Left lobe of liver (tissue), 2 donors: ENCODE data around the gene CCDC33. TPM values are rescaled to one million over a fixed set of nuclear protein-coding genes. Genes with fewer than 3 reads are reported as not detected.

ENCODE experiments used
- ATAC-seq: fragments of 200-7000 bp; cut with Tn5 transposase; one replicate; pipeline ENCODE4 v1.9.1; 2020; ENCODE audit warnings: mild to moderate bottlenecking, moderate library complexity
- DNase-seq: peaks from one replicate; pipeline ENCODE4 v3.0.0-alpha.2; 2020; ENCODE audit warnings: low spot score
- total RNA-seq: library from RNA; stranded (reverse); gene quantifications from one replicate; pipeline ENCODE4 v1.2.1, GENCODE V29; 2021
- donor health status: DM: no; HTN: no; CAD: no; lungs with moderate emphysema.
- donor health status: DM: no; HTN: yes; CAD: no.

The CCDC33 gene
- total RNA-seq, 1 donor from 2014 or later = not detected

DNA sequence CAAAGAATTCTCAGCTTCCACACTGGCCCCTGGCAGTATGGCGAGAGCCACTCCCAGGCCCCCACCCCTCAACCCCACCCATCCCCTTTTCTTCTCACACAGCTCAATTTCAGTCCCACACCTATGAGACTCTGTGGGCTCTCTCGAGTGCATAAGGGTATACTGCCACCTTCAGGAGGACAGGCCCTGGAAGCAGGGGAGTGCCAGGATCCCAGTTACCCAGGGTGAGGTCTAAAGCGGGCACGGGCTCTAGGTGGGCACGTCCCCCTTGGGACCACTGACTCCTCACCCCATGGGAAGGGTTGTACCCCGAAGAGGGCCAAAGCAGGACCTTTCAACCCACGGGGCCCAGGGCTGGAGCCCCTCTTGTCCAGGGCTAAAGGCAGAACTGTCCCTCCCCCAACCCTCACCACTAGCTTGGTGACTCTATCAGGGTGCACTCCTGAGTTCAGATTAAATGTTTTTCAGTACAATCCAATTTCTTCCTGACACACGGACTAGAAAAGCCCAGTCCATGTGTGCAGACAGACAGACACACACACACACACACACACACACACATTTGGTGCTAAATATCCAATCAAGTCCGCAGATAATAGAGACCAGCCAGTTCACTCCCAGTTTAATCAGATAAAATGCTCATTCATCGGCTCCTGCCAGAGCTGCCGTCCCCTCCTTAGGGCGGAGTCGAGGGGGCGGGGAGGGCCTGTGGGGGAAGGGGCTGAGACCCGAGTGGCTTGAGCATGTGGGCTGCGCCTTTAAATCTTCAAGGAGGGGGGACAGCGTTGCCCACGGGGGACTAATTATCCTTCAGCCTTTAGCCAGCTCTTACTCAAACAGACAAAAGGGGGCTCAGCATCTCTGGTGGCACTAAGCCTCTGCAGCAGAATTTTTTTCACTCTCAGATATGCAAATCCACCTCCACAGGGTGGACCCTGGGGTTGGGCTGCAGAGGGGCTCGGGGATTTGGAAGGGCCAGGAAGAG is 72.0 kb downstream of the CCDC33 start:
- peak; percentile 51 for DNase-seq
- ATAC-seq = peak; percentile 86

GRCh38 chr15:74311734-74312444 is 75.8 kb downstream of the CCDC33 start:
- no peak for DNase-seq
- ATAC-seq = peak; percentile 58

DNA sequence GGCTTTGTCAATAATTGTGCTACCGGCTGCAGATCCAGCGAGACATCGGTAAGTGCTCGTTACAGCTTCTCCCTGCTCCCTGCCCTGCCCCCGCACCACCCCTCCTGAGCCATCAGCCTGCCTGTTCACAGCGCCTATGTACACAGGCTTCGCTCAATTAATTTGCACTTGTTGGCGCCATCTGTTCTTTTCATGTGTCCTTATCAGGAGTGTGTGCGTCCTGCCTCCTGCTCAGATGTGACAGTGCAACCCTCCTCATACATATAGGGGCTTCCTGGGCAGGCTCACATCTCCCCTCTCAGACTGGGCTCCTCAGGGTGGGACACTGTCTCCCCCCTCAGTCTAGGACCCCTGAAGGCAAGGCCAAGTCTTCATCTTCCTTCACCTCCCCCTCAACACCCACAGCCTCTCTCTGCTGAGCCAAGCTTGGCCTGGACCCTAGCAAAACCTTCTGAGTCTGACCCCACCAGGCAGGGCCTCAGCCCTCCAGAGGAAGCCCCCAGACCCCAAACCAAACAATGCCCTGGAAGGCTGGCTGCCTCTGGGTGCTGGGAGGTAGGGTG is 76.4 kb downstream of the CCDC33 start:
- DNase-seq (no peak), ATAC-seq (no peak)

GRCh38 chr15:74313889-74314288 is 77.8 kb downstream of the CCDC33 start:
- no peak for ATAC-seq
- DNase-seq = no peak

DNA sequence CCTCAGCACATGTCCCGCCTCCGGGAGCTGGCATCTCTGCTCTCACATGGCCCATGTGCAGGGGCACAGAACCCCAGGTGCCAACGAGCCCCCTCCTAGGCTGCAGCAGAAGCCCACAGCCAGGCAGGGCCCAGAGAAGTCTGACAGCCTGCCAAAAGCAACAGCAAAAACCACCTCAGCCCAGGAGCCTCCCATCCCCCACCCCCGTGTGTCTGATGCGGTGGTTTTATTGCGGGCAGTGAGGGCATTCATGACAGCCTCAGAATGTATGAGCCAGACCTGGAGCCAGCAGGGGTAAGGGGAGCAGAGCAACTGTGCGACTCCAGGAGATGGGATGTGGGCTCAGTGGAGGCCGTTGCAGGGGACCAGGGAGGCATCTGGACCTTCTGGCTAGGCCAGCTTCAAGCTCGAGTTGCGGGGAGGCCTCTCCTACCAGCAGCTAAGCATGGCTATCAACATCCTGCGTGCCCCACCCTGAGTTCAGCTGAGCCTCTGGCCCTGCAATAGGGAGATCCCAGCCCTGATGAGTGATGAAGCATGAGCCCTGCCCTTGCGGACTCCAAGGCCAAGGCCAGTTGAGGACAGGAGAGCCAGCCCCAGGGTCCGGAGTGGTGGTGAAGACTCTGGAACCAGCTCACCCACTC is 78.8 kb downstream of the CCDC33 start:
- ATAC-seq (no peak), DNase-seq (no peak)

DNA sequence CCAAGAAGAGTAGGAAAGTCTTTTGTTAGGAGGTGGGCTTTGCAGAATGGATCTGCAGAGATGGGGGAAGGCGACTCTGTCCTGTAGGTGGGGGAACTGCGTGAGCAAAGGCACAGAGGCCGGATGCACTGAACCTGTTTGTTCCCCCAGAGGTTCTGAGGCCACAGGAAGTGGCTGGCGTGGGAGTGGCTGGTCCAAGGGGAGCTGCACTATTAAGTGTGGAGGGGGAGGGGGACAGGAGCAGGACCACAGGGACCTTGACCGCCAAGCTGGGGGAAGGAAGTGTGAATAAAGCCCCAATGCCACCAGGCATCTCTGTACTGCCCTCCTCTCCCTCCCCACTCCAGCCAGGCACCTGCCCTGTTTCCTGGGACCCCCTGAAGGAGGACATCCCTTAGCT is 79.5 kb downstream of the CCDC33 start:
- ATAC-seq (no peak), DNase-seq (no peak)

DNA sequence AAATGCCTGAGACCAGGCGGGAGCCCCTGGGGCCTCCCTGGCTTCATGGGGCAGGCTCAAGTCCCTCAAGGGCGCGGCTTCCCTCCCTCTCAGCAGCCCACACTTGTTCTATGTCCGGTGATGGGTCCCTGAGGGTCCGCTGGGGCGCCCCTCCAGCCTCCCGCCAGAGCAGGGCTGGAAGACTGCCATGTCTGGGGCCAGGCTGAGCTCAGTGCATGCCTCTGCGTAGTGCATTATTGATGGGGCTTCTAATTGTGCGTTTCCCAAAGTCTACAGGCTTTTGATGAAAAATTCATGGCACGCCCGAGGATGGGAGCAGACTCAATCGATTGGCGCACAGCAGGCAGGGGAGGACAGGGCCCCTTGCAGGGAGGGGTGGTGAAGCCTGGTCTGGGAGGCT is 80.0 kb downstream of the CCDC33 start:
- ATAC-seq (no peak), DNase-seq (no peak)

DNA sequence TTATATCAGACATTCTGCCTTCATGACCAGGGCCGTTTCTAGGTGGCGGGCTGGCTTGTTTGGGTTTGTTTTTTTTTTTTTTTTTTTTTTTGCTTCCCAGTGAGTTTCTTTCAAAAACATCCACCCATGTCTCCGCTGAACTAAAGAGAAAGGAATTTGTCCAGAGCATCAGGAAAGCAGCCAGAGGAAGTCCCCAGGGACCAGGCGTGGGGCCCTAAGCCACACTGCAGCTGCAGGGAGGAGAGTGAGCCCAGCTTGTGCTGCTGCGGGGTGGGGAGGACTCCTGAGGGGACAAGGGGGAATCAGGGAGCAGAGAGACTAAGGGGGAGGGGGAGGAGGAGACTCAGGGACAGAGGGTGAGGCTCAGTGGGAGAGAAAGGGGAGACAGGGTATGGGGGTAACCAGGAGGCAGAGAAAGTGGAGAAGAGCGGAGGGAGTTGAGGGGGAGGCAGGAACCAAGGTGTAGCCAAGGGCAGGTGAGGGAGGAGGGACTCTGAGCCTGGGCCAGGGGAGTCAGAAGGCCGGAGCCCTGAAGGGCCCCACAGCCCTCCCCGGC is 81.8 kb downstream of the CCDC33 start:
- DNase-seq (no peak), ATAC-seq (no peak)

GRCh38 chr15:74318376-74319137 is 82.4 kb downstream of the CCDC33 start:
- no peak for DNase-seq
- ATAC-seq = no peak

DNA sequence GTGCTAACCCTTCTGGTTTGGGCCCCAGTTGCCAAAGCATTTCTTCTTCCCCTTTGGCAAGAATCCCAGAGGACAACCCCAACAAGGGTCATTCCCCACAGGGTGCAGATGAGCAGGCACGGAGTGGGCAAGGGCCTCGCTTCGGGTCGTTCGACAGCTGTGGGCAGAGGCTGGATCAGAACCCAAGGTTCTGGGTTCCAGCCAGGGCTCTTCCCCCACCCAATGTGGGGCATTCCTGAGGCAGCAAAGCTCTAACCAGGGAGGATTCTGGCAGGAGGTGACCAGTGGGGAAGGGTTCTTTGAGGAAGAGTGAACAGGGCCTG is 83.0 kb downstream of the CCDC33 start:
- ATAC-seq (no peak), DNase-seq (no peak)

DNA sequence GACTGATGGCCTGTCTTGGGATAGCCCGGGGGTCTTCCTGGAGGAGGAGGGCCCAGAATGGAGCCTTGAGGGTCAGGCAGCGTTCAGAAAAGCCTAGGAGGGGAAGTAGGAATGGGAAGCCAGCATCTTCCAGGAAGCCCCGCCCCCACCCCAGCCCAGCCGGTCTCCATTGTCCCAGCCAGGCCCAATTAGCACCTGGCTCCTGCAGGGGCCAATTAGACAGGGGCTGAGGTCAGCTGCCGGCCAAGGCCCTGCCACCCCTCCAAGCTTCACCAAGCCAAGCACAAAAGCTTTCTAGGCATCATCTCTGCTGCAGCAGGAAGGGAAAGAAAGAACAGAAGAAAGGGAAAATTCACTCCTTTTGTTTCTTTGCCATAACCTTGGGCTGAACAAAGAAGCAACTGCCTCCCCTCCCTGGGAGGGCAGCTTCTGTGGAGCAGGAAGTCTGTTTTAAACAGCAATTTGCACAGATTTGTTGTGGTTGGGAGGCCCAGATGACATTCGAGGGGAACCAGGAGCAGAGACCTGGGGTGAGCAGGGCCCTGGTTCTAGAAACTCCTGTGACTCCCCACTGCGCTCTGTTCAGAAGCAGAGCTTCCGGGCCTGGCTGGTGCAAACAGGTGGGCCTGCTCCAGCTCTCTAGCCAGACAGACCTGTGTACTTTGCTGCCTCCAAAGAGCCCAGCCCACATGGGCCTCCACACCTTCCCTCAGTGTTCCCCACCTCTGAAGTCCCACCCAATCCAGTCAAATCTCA is 83.6 kb downstream of the CCDC33 start:
- ATAC-seq (no peak), DNase-seq (no peak)

DNA sequence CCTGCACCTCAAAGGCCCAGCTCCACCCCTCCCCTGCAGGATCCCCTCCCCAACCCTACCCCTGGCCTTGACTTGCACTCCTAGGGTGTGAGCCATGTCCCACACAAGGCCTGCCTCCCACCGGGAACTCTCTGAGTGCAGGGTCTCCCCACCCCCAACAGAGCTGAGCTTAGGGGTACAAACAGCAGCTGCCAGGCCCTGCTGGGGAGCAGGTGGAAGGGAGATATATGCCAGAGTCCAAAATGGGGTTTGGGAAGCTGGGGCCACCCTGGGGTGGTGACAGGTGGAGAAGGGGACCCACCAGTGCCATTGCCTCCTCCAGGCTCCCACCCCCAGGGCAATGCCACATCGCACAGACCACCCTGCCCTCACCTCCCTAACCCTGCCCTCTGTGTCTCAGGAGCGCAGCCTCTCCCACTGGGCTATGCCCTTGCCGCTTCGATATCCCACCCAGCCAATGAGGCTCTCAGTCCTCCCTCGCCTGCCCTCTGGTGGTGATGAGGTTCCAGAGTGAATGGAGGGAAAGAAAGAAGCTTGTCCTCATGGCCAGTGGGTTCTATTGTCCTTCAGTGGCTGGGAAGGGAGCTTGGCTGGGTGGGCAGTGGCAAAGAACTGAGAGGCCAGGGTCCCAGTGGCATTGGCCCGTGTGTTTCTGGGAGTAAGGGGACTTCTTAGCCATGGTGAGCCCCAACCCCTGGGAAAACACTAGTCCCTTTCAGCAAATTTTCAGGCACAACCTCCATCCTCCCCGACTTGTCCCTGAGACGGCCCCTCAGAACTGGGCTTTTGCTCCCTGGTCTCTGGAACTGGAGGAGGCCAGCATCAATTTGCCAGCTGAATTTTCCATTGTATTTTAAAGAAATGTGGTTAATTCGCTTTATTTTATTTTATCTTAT is 84.5 kb downstream of the CCDC33 start:
- no peak for DNase-seq
- peak; percentile 66 for ATAC-seq

DNA sequence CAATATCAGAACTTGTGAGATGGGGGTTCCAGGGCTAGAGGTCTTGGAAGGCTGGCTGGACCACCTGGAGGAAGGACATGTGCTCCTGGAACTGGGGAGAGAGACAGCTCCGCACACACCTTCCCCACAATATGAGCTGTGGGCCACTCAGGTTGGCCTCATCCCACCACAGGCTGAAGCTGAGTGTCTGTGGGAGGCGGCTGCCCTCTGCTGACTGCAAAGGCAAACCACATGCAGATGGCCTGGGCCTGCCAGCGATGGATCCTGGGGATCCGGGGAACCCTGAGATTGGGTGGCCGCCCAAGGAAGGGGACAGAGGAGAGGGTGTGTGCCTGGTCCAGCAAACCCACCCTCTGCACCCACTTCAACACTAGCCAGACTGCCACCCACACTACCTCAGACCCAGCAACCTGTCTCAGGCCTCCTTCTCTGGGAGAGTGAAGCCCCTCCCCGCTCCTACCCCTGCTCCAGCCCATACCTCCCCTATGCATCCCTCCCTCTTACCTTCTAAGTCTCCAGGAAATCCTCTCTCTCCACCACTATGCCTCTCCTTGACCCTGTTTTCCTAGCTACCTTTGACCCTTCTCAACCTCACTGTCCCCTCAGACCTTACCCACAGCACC is 86.5 kb downstream of the CCDC33 start:
- peak; percentile 86 for ATAC-seq

DNA sequence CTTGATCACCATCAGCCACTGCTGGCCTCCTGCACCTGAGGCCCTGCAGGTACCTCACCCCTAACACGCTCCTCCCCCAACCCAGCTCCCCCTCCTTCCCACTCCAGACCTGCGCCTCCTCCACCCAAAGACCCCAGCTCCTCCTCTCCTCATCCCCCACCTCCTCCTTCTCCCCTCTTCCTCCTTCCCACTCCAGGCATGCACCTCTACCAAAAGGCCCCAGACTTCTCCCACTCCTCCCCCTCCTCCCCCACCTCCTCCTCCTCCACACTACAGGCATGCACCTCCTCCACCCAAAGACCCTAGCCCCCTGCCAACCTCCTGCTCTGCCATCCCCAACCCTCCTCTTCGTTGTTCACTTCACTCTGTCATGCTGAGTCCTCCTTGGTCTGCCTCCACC is 88.6 kb downstream of the CCDC33 start:
- DNase-seq (no peak), ATAC-seq (no peak)

More for the DNA sequence above, 86.5 kb downstream of the CCDC33 start:
- peak; percentile 56 for DNase-seq

- no peak for ATAC-seq
Observed at GRCh38 chr15:74326746-74327145, 90.6 kb downstream of the CCDC33 start.

DNA sequence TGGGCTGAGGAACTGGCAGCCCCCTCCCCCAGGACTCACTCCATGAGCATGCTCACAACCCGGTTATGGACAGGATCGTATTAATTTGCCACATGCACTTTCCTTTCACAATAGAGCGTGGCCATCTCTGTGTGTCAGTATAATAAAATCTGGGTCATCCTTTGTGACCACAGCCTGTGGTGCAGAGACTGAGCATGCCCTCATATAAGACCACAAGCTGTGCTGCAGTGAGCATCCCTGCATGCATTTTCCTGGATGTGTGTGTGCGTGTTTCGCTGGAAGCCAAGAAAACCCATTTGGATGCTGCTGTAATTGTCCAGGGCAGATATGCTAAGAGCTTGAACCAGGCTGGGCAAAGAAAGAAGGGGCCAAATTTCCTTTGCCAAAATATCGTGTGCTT is 91.6 kb downstream of the CCDC33 start:
- DNase-seq (no peak), ATAC-seq (no peak)

More at GRCh38 chr15:74326746-74327145, 90.6 kb downstream of the CCDC33 start:
- no peak for DNase-seq

DNA sequence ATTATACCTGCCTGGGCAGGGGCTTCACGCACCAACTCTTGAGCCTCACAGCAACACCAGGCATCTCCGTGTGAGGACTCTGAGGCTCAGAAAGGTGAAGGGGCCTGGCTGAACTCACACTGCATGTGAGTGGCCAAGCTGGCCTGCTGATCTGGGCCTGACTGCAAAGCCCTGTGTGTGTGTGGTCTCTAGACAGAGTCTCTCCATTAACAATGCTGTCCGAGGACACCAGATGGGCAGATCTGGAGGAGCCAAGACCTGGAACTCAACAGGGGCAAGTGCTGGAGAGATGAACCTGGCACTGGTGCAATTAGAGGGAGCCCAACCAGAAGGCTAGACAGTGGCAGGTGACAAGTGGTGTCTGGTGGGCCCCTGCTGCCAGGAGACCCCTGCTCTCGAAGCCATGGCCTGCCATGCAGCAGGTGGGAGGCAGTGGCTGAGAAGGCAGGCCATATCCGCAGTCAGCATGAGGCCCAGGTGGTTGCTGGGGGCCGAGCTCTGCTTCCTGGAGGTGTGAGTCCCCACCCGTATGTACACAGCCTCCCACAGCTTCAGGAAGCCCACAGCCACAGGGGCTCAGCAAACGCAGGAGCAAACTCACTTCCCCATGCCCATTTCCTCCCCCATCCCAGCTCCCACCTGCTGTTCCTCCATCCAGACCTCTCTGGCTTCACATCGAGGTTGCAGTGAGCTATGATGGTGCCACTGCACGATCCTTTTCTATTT is 92.4 kb downstream of the CCDC33 start:
- no peak for ATAC-seq
- DNase-seq = no peak
